ENCODE data around the gene TNNI3.

- TF ChIP-seq CTCF (IDR thresholded peaks at IDR 0.05; ENCODE audit: low read depth, low read length, poor library complexity, severe bottlenecking) (peak; percentile 71), EZH2phosphoT487 (IDR thresholded peaks at IDR 0.05; ENCODE audit: borderline replicate concordance, low read length) (no peak)
These were observed 24.9 kb downstream of the TNNI3 start for GRCh38 chr19:55132453-55133129.

All from DOHH2 (cell line).